Heart left ventricle (tissue), 16 donors: ENCODE measurements around the gene ITGA2. TPM values are rescaled to one million over a fixed set of nuclear protein-coding genes. Genes with fewer than 3 reads are reported as not detected.

ENCODE experiments used
- ATAC-seq, 4 donors: fragments of 200-7000 bp; cut with Tn5 transposase; one replicate each; pipeline ENCODE4 v1.9.1; 2020 to 2022; ENCODE audit warnings: moderate library complexity in 4 of 4, mild to moderate bottlenecking in 3 of 4, moderate number of reproducible peaks in 1 of 4
- DNase-seq, 5 donors: peaks; one replicate each; pipeline ENCODE4 v3.0.0-alpha.2; 2020
- H3K27ac ChIP-seq, 12 donors: fragments of 200-600 bp; sonication (generic) in 4 of 12; one replicate each; pipeline versions ENCODE4 v1.5.0 to v1.8.0; 2016 to 2022; ENCODE audit warnings: mild to moderate bottlenecking in 2 of 12
- H3K27me3 ChIP-seq, 9 donors: fragments of 200-600 bp; sonication (generic) in 2 of 9; one replicate each; pipeline versions ENCODE4 v1.5.1 to v1.8.0; 2016 to 2022; ENCODE audit warnings: mild to moderate bottlenecking in 3 of 9
- H3K36me3 ChIP-seq, 9 donors: fragments of 200-600 bp; sonication (generic) in 2 of 9; one replicate each; pipeline versions ENCODE4 v1.5.0 to v1.8.0; 2018 to 2022; ENCODE audit warnings: mild to moderate bottlenecking in 2 of 9
- H3K4me1 ChIP-seq, 12 donors: fragments of 200-600 bp; sonication (generic) in 4 of 12; one replicate each; pipeline versions ENCODE4 v1.5.0 to v1.8.0; 2016 to 2022; ENCODE audit warnings: mild to moderate bottlenecking in 3 of 12
- H3K4me3 ChIP-seq, 12 donors: fragments of 200-600 bp; sonication (generic) in 4 of 12; one replicate each; pipeline versions ENCODE4 v1.5.0 to v1.8.0; 2017 to 2022; ENCODE audit warnings: mild to moderate bottlenecking in 9 of 12, moderate library complexity in 4 of 12
- H3K9me3 ChIP-seq, 12 donors: fragments of 200-600 bp; sonication (generic) in 4 of 12; one replicate each; pipeline versions ENCODE4 v1.5.0 to v1.8.0; 2016 to 2022; ENCODE audit warnings: mild to moderate bottlenecking in 1 of 12
- CTCF ChIP-seq, 12 donors: fragments of 200-600 bp; sonication (generic) in 4 of 12; IDR thresholded peaks; one replicate each; pipeline versions ENCODE4 v1.5.0 to v1.8.0; 2018 to 2022; ENCODE audit warnings: antibody characterized with exemption in 12 of 12, mild to moderate bottlenecking in 5 of 12
- POLR2A ChIP-seq, 2 donors: fragments of 450-650 bp; IDR thresholded peaks; one replicate each; pipeline ENCODE4 v1.6.1; 2017; ENCODE audit warnings: antibody characterized with exemption in 2 of 2, mild to moderate bottlenecking in 2 of 2, moderate library complexity in 2 of 2
- WGBS, 4 donors: extraction: QIAGEN DNeasy Blood & Tissue Kit in 2 of 4; methylation state at CpG; one replicate each; pipeline versions ENCODE4 v1.1.5 to v1.1.7; 2013 to 2018; 5-methylcytosine and 5-hydroxymethylcytosine counted together
- intact Hi-C, 10 donors: fragments of 100-400 bp; cut with DNase I; formaldehyde crosslinking; loops; one replicate each; pipeline versions ENCODE4 v1.11.1 to v1.14.2; 2022
- polyA plus RNA-seq, 2 donors: library from polyadenylated mRNA; stranded (reverse); fragments of 200-250 nt; gene quantifications; one replicate each; pipeline ENCODE4 v1.2.3, GENCODE V29; 2013
- total RNA-seq, 9 donors: library from RNA; depleted of rRNA in 2 of 9; stranded (reverse); fragments of >200 nt in 2 of 9; fragmentation: NEBNext Ultra II Directional in 3 of 9; extraction: Animal tissue kit (Norgen Biotek cat#: 25700) in 3 of 9; gene quantifications; one replicate each; pipeline versions ENCODE4 v1.1.0 to v1.2.4, GENCODE V29; 2016 to 2023
- donor health status: ischemic (EF 13 %, LVEDD 7.1; RV severe dilation, severe dysfunction).
- donor health status: healthy with polysubstance abuse.
- donor health status: DM: no; HTN: yes; CAD: no.
- donor health status: DM: no; HTN: no; CAD: no.
- donor health status: ischemic (EF 25% LVEDD 6.9; RV normal size, moderate dysfunction).
- donor health status: ischemic (EF 25% LVEDD 5.7; RV mildly dilated, moderate dysfunction).
- donor health status: healthy.
- donor health status: DM: yes; HTN: yes; CAD: no.
- donor health status: ischemic (EF 35%, LVEDD 5.7; RV mildly dilated, moderate dysfunction).
- donor health status: nonischemic (EF 11% LVEDD 7.7; RV severe dilation, severe dysfunction).
- donor health status: DM: yes; HTN: yes; CAD: no.
- donor health status: PGD.
- donor health status: ischemic (EF 29% LVEDD 5.4; RV normal size, mild dysfunction).
- donor health status: nonischemic (EF 23%, LVEDD 6.1; RV moderate dilation, normal function).

Gene ITGA2
- total and polyA plus RNA-seq, 11 donors = 0.23 to 10.7 (median 1.00) TPM

- no peak overlapping the region for H3K4me3 ChIP-seq
- intact Hi-C loops = no loop called here
- H3K4me1 ChIP-seq = peaks cover 0 to 5% (median 0%) of the 10 kb centered on the region in 12 donors
- H3K36me3 ChIP-seq = peaks cover 0 to 13% (median 0%) of the 10 kb centered on the region in 9 donors
- no peak overlapping the region for H3K27ac ChIP-seq
- H3K9me3 ChIP-seq = no peaks in the 10 kb centered on the region
- ATAC-seq (no peak), DNase-seq (no peak)
- TF ChIP-seq CTCF (IDR thresholded peaks at IDR 0.05) = no peak
- TF ChIP-seq POLR2A (IDR thresholded peaks at IDR 0.05) = no peak
- H3K27me3 ChIP-seq = no peaks in the 10 kb centered on the region
- 75 to 84% (median 81%) methylated on average over 3 of the region's 3 CpGs for WGBS, 4 donors
Observed at GRCh38 chr5:53063791-53064190, 74.6 kb downstream of the ITGA2 start.

- H3K4me1 ChIP-seq = peaks cover 0 to 5% (median 0%) of the 10 kb centered on the region in 12 donors
- H3K27ac ChIP-seq = no peak overlapping the region
- intact Hi-C loops = no loop called here
- no peak overlapping the region for H3K4me3 ChIP-seq
- DNase-seq (no peak), ATAC-seq (no peak)
- H3K36me3 ChIP-seq = peaks cover 0 to 5% (median 0%) of the 10 kb centered on the region in 9 donors
- H3K9me3 ChIP-seq = no peaks in the 10 kb centered on the region
- 76 to 92% (median 83%) methylated on average over 1 of the region's 1 CpG for WGBS, 4 donors
- no peaks in the 10 kb centered on the region for H3K27me3 ChIP-seq
- TF ChIP-seq POLR2A (IDR thresholded peaks at IDR 0.05) = no peak
Observed at GRCh38 chr5:53066088-53066487, 76.9 kb downstream of the ITGA2 start.

- H3K36me3 ChIP-seq = peaks cover 0 to 5% (median 0%) of the 10 kb centered on the region in 9 donors
- H3K27me3 ChIP-seq = no peaks in the 10 kb centered on the region
- H3K27ac ChIP-seq = no peak overlapping the region
- no peak for ATAC-seq
- intact Hi-C loops = no loop called here
- no peak for DNase-seq
- WGBS, 4 donors = 1 to 44% (median 23%) methylated on average over 1 of the region's 1 CpG
- peaks cover 0 to 5% (median 0%) of the 10 kb centered on the region in 12 donors for H3K4me1 ChIP-seq
- no peak overlapping the region for H3K4me3 ChIP-seq
- H3K9me3 ChIP-seq = no peaks in the 10 kb centered on the region
- TF ChIP-seq CTCF (IDR thresholded peaks at IDR 0.05) = no peak
- TF ChIP-seq POLR2A (IDR thresholded peaks at IDR 0.05) = no peak
Observed at GRCh38 chr5:53067641-53068040, 78.5 kb downstream of the ITGA2 start.

- DNase-seq = no peak
- no peak overlapping the region for H3K4me3 ChIP-seq
- WGBS, 4 donors = 86 to 91% (median 90%) methylated on average over 4 of the region's 4 CpGs
- peaks cover 0 to 5% (median 0%) of the 10 kb centered on the region in 9 donors for H3K36me3 ChIP-seq
- intact Hi-C loops = no loop called here
- ATAC-seq = no peak
- no peaks in the 10 kb centered on the region for H3K9me3 ChIP-seq
- H3K27me3 ChIP-seq = no peaks in the 10 kb centered on the region
- peaks cover 0 to 5% (median 0%) of the 10 kb centered on the region in 12 donors for H3K4me1 ChIP-seq
- no peak overlapping the region for H3K27ac ChIP-seq
- TF ChIP-seq POLR2A (IDR thresholded peaks at IDR 0.05) = no peak
- no peak for TF ChIP-seq CTCF (IDR thresholded peaks at IDR 0.05)
Observed at GRCh38 chr5:53068291-53068836, 79.2 kb downstream of the ITGA2 start.

- no peak for DNase-seq
- intact Hi-C loops = no loop called here
- Histone ChIP-seq H3K4me3 (no peak overlapping the region), H3K4me1 (peaks cover 0 to 5% (median 0%) of the 10 kb centered on the region in 12 donors), H3K27ac (no peak overlapping the region), H3K27me3 (no peaks in the 10 kb centered on the region), H3K9me3 (no peaks in the 10 kb centered on the region), H3K36me3 (peaks cover 0 to 7% (median 0%) of the 10 kb centered on the region in 9 donors)
- ATAC-seq = no peak
- TF ChIP-seq POLR2A (IDR thresholded peaks at IDR 0.05) = no peak
- TF ChIP-seq CTCF (IDR thresholded peaks at IDR 0.05) = no peak
- 89 to 93% (median 92%) methylated on average over 5 of the region's 5 CpGs for WGBS, 4 donors
Observed at GRCh38 chr5:53069626-53070025, 80.5 kb downstream of the ITGA2 start.
